ENCODE data around the gene NEDD4L. TPM values are rescaled to one million over a fixed set of nuclear protein-coding genes. Genes with fewer than 3 reads are reported as not detected.

Gene NEDD4L
- total RNA-seq, 1 experiment from 2014 or later = 42.9 TPM

- Histone ChIP-seq H3K27me3 (ENCODE audit: control insufficient read depth, insufficient read depth, low read length) (no peaks in the 10 kb centered on the region), H3K4me1 (ENCODE audit: control insufficient read depth, insufficient read depth, low read length) (no peaks in the 10 kb centered on the region), H3K9me3 (ENCODE audit: control insufficient read depth, insufficient read depth, low read depth, low read length) (no peaks in the 10 kb centered on the region), H3K27ac (ENCODE audit: low read length) (no peak overlapping the region), H3K4me3 (ENCODE audit: low read depth in 2 of 2, low read length in 2 of 2) (no peak overlapping the region), H3K36me3 (ENCODE audit: control insufficient read depth, insufficient read depth, low read length) (no peaks in the 10 kb centered on the region; the same call in 1 of the 2 replicates)
- intact Hi-C loops (cut with micrococcal nuclease; ENCODE audit: unreplicated experiment) (no loop called here), in situ Hi-C loops (cut with HindIII; ENCODE audit: low pct_unique_long_range_greater_than_20kb, low sequenced_read_pairs) (no loop called here)
- CTCF ChIA-PET = no interaction called here
- POLR2A ChIA-PET = no interaction called here
- BruUV-seq (replicated peaks) = no TSS peak
- DNase-seq (ENCODE audit: low read depth, low spot score) (no peak), ATAC-seq (no peak)
- TF ChIP-seq REST (IDR thresholded peaks at IDR 0.05; ENCODE audit: insufficient read depth in 1 of 2, low read depth in 2 of 2, low read length in 1 of 2) = no peak
Measured at GRCh38 chr18:58398648-58399398, 354.8 kb downstream of the NEDD4L start.

DNA sequence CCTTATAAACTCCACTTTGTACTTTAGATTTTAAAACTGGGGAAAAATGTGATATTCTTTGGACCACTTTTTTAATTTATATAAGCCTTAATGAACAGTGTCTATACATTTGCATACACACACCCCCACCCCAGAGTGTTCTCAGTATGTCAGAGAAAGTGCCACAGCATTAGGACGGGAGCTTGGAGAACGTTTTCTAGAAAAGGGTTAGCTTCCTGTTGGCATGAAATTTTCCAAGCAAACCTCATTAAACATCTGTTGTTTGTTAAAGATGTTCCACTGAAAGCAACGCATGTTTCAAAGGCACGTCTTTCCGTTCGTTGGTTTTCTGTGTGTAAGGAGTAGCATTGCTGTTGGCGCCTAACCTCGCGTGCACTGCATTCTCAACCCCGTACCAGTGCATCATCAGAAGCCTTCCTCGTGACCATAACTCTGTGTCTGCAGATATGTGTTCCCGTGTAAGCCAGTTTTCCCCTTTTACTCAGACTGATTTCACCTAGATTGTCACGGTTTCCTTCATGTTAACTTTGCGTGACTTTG is 356.4 kb downstream of the NEDD4L start:
- BruUV-seq (replicated peaks) = no TSS peak
- POLR2A ChIA-PET = no interaction called here
- no peak overlapping the region for H3K4me3 ChIP-seq (ENCODE audit: low read depth in 2 of 2, low read length in 2 of 2)
- no peak overlapping the region for H3K27ac ChIP-seq (ENCODE audit: low read length)
- CTCF ChIA-PET = no interaction called here
- TF ChIP-seq CTCF (IDR thresholded peaks at IDR 0.05) (peak; percentile 22), SIN3A (IDR thresholded peaks at IDR 0.05; ENCODE audit: borderline replicate concordance, insufficient read depth, low read depth, low read length) (no peak)
- H3K27me3 ChIP-seq (ENCODE audit: control insufficient read depth, insufficient read depth, low read length) = no peaks in the 10 kb centered on the region
- in situ Hi-C loops (cut with HindIII; ENCODE audit: low pct_unique_long_range_greater_than_20kb, low sequenced_read_pairs) (no loop called here), intact Hi-C loops (cut with micrococcal nuclease; ENCODE audit: unreplicated experiment) (loop anchor here (5.0 kb wide), 1 partner anchor 92 kb away; no protein-coding TSS in a partner anchor)
- DNase-seq (ENCODE audit: low read depth, low spot score) (no peak), ATAC-seq (no peak)
- no peaks in the 10 kb centered on the region for H3K4me1 ChIP-seq (ENCODE audit: control insufficient read depth, insufficient read depth, low read length)
- no peaks in the 10 kb centered on the region for H3K9me3 ChIP-seq (ENCODE audit: control insufficient read depth, insufficient read depth, low read depth, low read length)
- no peaks in the 10 kb centered on the region; the same call in 1 of the 2 replicates for H3K36me3 ChIP-seq (ENCODE audit: control insufficient read depth, insufficient read depth, low read length)

DNA sequence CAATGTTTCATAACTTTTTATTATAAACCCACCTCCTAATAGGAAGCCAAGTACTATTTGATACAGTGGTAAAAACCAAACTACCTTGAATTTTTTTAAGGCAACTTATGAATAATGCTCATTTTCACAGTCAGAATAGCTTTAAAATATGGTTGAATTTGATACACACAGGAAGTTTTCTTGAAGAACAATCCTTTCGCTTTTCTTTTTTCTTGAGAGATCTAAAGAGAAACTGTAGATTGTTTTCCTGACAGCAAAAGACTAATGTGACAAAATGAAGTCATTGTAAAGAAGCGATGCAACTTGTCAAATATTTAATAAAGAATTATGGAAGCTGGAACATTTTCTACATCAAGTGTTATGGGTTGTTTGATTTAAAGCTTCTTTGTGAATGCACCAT is 357.2 kb downstream of the NEDD4L start:
- in situ Hi-C loops (cut with HindIII; ENCODE audit: low pct_unique_long_range_greater_than_20kb, low sequenced_read_pairs) = no loop called here
- ATAC-seq = no peak
- H3K27ac ChIP-seq (ENCODE audit: low read length) = no peak overlapping the region
- TF ChIP-seq CTCF (IDR thresholded peaks at IDR 0.05) (no peak), TCF7L2 (IDR thresholded peaks at IDR 0.05; ENCODE audit: low read depth, low read length) (no peak), SIN3A (IDR thresholded peaks at IDR 0.05; ENCODE audit: borderline replicate concordance, insufficient read depth, low read depth, low read length) (no peak), POLR2AphosphoS5 (IDR thresholded peaks at IDR 0.05; ENCODE audit: low read depth, low read length) (no peak), REST (IDR thresholded peaks at IDR 0.05; ENCODE audit: insufficient read depth in 1 of 2, low read depth in 2 of 2, low read length in 1 of 2) (no peak)
- intact Hi-C loops (cut with micrococcal nuclease; ENCODE audit: unreplicated experiment) = loop anchor here (5.0 kb wide), 1 partner anchor 91 kb away; no protein-coding TSS in a partner anchor
- ChIA-PET POLR2A (interaction anchor here (0.6 kb wide), 1 partner anchor 1770 kb away, joined by 14 read pairs; no protein-coding TSS in a partner anchor), CTCF (interaction anchor here (0.6 kb wide), 1 partner anchor 291 kb away, joined by 3 read pairs; no protein-coding TSS in a partner anchor)
- H3K4me1 ChIP-seq (ENCODE audit: control insufficient read depth, insufficient read depth, low read length) = no peaks in the 10 kb centered on the region
- no TSS peak for BruUV-seq (replicated peaks)
- H3K9me3 ChIP-seq (ENCODE audit: control insufficient read depth, insufficient read depth, low read depth, low read length) = no peaks in the 10 kb centered on the region
- DNase-seq (ENCODE audit: low read depth, low spot score) = no peak
- no peaks in the 10 kb centered on the region for H3K27me3 ChIP-seq (ENCODE audit: control insufficient read depth, insufficient read depth, low read length)
- no peaks in the 10 kb centered on the region; the same call in 1 of the 2 replicates for H3K36me3 ChIP-seq (ENCODE audit: control insufficient read depth, insufficient read depth, low read length)
- no peak overlapping the region for H3K4me3 ChIP-seq (ENCODE audit: low read depth in 2 of 2, low read length in 2 of 2)
